Lung (tissue), 12 donors: ENCODE results near the gene HMGXB3. TPM values are rescaled to one million over a fixed set of nuclear protein-coding genes. Genes with fewer than 3 reads are reported as not detected.

ENCODE experiments used
- ATAC-seq: fragments of 200-7000 bp; cut with Tn5 transposase; one replicate; pipeline ENCODE4 v1.9.1; 2020; ENCODE audit warnings: moderate number of reproducible peaks; ENCODE audit not compliant: insufficient read depth, low FRiP score
- DNase-seq, 3 donors: peaks; one replicate each; pipeline ENCODE4 v3.0.0-alpha.2; 2013 to 2017
- H3K27ac ChIP-seq, 2 donors: one replicate each; pipeline ENCODE4 v1.5.1; 2013; ENCODE audit warnings: mild to moderate bottlenecking in 2 of 2, moderate library complexity in 2 of 2, control low read depth in 1 of 2, inconsistent platforms in 1 of 2, low read depth in 1 of 2, low read length in 1 of 2
- H3K27me3 ChIP-seq, 3 donors: one replicate each; pipeline ENCODE4 v1.5.1; 2013; ENCODE audit warnings: low read length in 2 of 3; ENCODE audit not compliant: control insufficient read depth in 3 of 3, insufficient read depth in 3 of 3
- H3K36me3 ChIP-seq, 4 donors: one replicate each; pipeline ENCODE4 v1.5.1; 2013; ENCODE audit warnings: low read length in 4 of 4, mild to moderate bottlenecking in 1 of 4, moderate library complexity in 1 of 4; ENCODE audit not compliant: control insufficient read depth in 4 of 4, insufficient read depth in 4 of 4
- H3K4me1 ChIP-seq, 5 donors: one replicate each; pipeline ENCODE4 v1.5.1; 2013; ENCODE audit warnings: low read length in 5 of 5, mild to moderate bottlenecking in 2 of 5, moderate library complexity in 1 of 5; ENCODE audit not compliant: control insufficient read depth in 5 of 5, insufficient read depth in 5 of 5
- H3K4me3 ChIP-seq: one replicate; pipeline ENCODE4 v1.5.1; 2013; ENCODE audit warnings: mild to moderate bottlenecking, control low read depth, moderate library complexity
- H3K9ac ChIP-seq, 2 donors: one replicate each; pipeline ENCODE4 v1.5.1; 2013; ENCODE audit warnings: low read length in 2 of 2, control low read depth in 1 of 2; ENCODE audit not compliant: insufficient read depth in 1 of 2
- H3K9me3 ChIP-seq, 4 donors: one replicate each; pipeline ENCODE4 v1.5.1; 2013; ENCODE audit warnings: low read length in 3 of 4, mild to moderate bottlenecking in 1 of 4, moderate library complexity in 1 of 4; ENCODE audit not compliant: control insufficient read depth in 4 of 4, insufficient read depth in 3 of 4
- WGBS, 2 donors: extraction: QIAGEN DNeasy Blood & Tissue Kit; methylation state at CpG; one replicate each; pipeline ENCODE4 v1.1.7; 2013; 5-methylcytosine and 5-hydroxymethylcytosine counted together
- polyA plus RNA-seq, 2 donors: library from polyadenylated mRNA; stranded (reverse); fragments of 200-250 nt; gene quantifications; one replicate each; pipeline ENCODE4 v1.2.1, GENCODE V29; 2013
- total RNA-seq, 2 donors: library from RNA; depleted of rRNA in 1 of 2; stranded (reverse); fragments of >200 nt in 1 of 2; gene quantifications; one replicate each; pipeline ENCODE4 v1.2.1, GENCODE V29; 2014 to 2021
- TF ChIP-seq, protein P1 (sequence below): IDR thresholded peaks from 2 replicates; pipeline ENCODE4 v1.5.1; 2012; ENCODE audit warnings: mild to moderate bottlenecking; ENCODE audit errors: control extremely low read depth, extremely low read depth
- donor health status: control.
- donor health status: control.
- donor health status: Bipolar disorder and iron deficiency.
- donor health status: healthy.
- donor health status: DM: yes; HTN: yes; CAD: no.

The HMGXB3 gene
- total and polyA plus RNA-seq, 4 donors = 22.3 to 42.3 (median 30.8) TPM

DNA sequence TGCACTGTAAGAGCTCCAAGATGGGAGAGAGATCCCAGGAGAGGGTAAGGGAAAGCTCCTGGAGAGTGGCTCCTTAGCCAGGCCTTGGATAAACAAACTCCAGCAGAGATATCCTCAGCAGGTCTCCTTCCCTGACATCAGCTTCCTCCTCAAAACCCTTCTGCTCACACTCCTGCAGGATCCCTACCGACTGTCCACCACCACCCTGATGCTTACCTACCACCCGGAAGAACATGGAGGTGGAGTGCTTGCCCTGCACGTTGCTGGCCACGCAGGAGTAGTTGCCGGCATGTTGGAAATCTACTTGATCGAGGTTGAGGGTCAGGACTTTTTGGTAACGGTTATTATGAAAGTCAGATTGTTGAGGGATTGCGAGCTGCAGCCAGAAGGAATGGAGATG is 76.5 kb downstream of the HMGXB3 start:
- H3K9ac ChIP-seq = no peak overlapping the region
- TF ChIP-seq, protein P1, sequence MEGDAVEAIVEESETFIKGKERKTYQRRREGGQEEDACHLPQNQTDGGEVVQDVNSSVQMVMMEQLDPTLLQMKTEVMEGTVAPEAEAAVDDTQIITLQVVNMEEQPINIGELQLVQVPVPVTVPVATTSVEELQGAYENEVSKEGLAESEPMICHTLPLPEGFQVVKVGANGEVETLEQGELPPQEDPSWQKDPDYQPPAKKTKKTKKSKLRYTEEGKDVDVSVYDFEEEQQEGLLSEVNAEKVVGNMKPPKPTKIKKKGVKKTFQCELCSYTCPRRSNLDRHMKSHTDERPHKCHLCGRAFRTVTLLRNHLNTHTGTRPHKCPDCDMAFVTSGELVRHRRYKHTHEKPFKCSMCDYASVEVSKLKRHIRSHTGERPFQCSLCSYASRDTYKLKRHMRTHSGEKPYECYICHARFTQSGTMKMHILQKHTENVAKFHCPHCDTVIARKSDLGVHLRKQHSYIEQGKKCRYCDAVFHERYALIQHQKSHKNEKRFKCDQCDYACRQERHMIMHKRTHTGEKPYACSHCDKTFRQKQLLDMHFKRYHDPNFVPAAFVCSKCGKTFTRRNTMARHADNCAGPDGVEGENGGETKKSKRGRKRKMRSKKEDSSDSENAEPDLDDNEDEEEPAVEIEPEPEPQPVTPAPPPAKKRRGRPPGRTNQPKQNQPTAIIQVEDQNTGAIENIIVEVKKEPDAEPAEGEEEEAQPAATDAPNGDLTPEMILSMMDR = no peak
- no peak for DNase-seq

DNA sequence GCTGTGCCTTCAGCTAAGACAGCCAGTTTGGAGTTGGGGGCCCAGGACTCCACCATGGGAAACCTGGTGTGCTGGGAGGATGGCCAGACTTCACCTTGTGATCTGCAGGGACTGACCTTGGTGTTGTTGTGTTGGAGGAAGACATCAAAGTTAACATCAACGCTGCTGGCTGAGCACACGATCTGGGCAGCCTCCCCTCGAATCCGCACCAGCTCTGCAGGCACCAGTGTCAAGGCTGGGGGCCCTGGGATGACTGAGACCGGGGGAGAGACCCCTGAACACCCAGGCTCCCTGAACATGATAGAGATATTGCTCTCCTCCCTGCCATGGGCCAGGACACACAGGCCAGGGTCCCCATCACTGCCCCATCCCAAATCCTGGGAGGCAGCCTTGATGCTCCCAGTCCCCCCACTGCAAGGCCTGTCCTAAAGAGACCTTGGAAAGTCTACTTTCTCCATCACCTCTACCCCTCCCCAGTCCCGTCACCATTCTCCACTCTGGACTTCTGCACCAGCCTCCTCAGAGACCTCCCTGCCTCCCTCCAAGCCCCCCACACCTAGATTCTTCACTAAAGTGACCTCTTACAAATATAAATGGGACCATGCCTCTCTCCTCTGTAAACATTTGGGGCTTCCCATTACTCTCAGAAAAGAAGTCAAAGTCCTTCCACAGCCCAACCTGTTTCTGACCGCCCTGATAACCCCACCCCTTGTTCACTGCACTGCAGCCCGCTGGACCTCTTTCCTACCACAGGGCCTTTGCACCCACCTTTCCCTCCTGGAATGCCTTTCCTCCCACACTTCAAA is 77.7 kb downstream of the HMGXB3 start:
- no peak overlapping the region for H3K4me3 ChIP-seq

More for the DNA sequence above, 76.5 kb downstream of the HMGXB3 start:
- 84 to 87% methylated on average over 8 of the region's 8 CpGs for whole genome bisulfite sequencing, 2 donors
- Histone ChIP-seq H3K27me3 (no peaks in the 10 kb centered on the region), H3K4me3 (no peak overlapping the region), H3K27ac (no peak overlapping the region), H3K9me3 (peaks cover 0 to 3% (median 0%) of the 10 kb centered on the region in 4 donors), H3K4me1 (peaks cover 0 to 11% (median 0%) of the 10 kb centered on the region in 5 donors), H3K36me3 (peaks cover 0 to 2% (median 0%) of the 10 kb centered on the region in 4 donors)
- no peak for ATAC-seq

DNA sequence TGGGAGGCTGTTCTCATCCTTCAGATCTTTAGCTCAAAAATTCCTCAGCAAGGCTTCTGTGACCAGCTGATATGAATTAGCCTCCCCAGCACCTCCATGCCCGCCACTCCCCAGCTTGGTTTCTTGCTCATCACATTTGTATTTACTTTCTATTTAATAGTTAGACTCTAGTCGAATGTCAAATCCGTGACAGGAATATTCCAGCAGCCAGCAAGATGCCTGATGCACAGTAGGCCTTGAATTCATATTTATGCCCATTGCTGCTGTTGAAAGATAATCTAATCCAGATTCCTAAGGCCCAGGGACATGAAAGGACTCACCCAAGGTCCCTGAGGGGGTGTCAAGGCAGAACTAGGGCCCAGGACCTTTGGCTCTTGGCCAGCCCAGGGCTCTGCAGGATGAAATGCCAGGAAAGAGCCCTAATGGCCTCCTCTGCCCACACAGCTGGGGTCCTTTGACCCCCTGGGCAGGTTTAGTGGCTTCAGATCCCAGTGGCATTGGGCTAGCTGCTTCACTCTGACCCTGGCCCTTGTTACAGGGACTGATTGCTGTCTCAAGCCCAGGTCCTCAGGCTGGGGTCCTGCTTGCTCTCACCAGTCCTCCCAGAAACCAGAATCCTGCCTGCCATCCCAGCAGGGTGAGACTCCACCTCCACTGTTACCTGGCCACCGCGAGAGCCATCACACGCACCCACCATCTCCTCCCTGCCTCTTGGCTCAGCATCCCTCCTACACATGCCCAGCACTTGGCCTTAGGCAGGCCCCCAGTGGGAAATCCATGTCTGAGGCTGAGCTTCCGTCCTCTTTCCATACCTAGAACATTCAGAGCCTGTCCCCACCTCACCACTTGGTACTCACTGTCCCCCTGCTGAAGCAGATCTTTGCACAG is 78.5 kb downstream of the HMGXB3 start:
- peaks cover 0 to 3% (median 0%) of the 10 kb centered on the region in 4 donors for H3K9me3 ChIP-seq
- no peak for DNase-seq
- H3K27ac ChIP-seq = no peak overlapping the region
- peaks cover 0 to 2% (median 0%) of the 10 kb centered on the region in 4 donors for H3K36me3 ChIP-seq
- no peaks in the 10 kb centered on the region for H3K27me3 ChIP-seq
- ATAC-seq = no peak
- H3K4me1 ChIP-seq = peaks cover 0 to 16% (median 4%) of the 10 kb centered on the region in 5 donors
- TF ChIP-seq, protein P1 = no peak
- no peak overlapping the region for H3K4me3 ChIP-seq
- H3K9ac ChIP-seq = no peak overlapping the region
- 91 to 98% methylated on average over 7 of the region's 7 CpGs for WGBS, 2 donors

More for the DNA sequence above, 77.7 kb downstream of the HMGXB3 start:
- no peaks in the 10 kb centered on the region for H3K27me3 ChIP-seq
- ATAC-seq (no peak), DNase-seq (no peak)
- H3K36me3 ChIP-seq = peaks cover 0 to 2% (median 0%) of the 10 kb centered on the region in 4 donors
- WGBS, 2 donors = 89 to 96% methylated on average over 8 of the region's 8 CpGs
- H3K9me3 ChIP-seq = peaks cover 0 to 3% (median 0%) of the 10 kb centered on the region in 4 donors
- no peak overlapping the region for H3K9ac ChIP-seq
- TF ChIP-seq, protein P1 = no peak
- H3K27ac ChIP-seq = no peak overlapping the region
- peaks cover 0 to 16% (median 4%) of the 10 kb centered on the region in 5 donors for H3K4me1 ChIP-seq
